ENCODE data around the gene HIVEP2.

Gene HIVEP2

GRCh38 chr6:142860498-142860897, 84.5 kb downstream of the HIVEP2 start:
- no peak for DNase-seq (ENCODE audit: low read depth in 2 of 2)

- no peak for DNase-seq (ENCODE audit: low read depth in 2 of 2)
Measured at GRCh38 chr6:142857796-142858555, 87.0 kb downstream of the HIVEP2 start.

GRCh38 chr6:142857233-142857761, 87.7 kb downstream of the HIVEP2 start:
- DNase-seq (ENCODE audit: low read depth in 2 of 2), result no peak

GRCh38 chr6:142856624-142857232, 88.2 kb downstream of the HIVEP2 start:
- no peak for DNase-seq (ENCODE audit: low read depth in 2 of 2)

- DNase-seq (ENCODE audit: low read depth in 2 of 2), result no peak
Measured at GRCh38 chr6:142855893-142856623, 88.9 kb downstream of the HIVEP2 start.

- DNase-seq (ENCODE audit: low read depth in 2 of 2), result no peak
Measured at GRCh38 chr6:142854589-142855488, 90.1 kb downstream of the HIVEP2 start.

GRCh38 chr6:142853244-142854180, 91.5 kb downstream of the HIVEP2 start:
- no peak for DNase-seq (ENCODE audit: low read depth in 2 of 2)

GRCh38 chr6:142851601-142852000, 93.4 kb downstream of the HIVEP2 start:
- no peak for DNase-seq (ENCODE audit: low read depth in 2 of 2)

- DNase-seq (ENCODE audit: low read depth in 2 of 2), result no peak
Measured at GRCh38 chr6:142850679-142851423, 94.1 kb downstream of the HIVEP2 start.

- no peak for DNase-seq (ENCODE audit: low read depth in 2 of 2)
Measured at GRCh38 chr6:142848976-142849375, 96.0 kb downstream of the HIVEP2 start.

GRCh38 chr6:142848156-142848555, 96.8 kb downstream of the HIVEP2 start:
- DNase-seq (ENCODE audit: low read depth in 2 of 2), result no peak

GRCh38 chr6:142846883-142847287, 98.1 kb downstream of the HIVEP2 start:
- peak; percentile 61 to 63 for DNase-seq (ENCODE audit: low read depth in 2 of 2)

- DNase-seq (ENCODE audit: low read depth in 2 of 2), result no peak
Measured at GRCh38 chr6:142846459-142846831, 98.5 kb downstream of the HIVEP2 start.

- peak; percentile 39 to 47 for DNase-seq (ENCODE audit: low read depth in 2 of 2)
Measured at GRCh38 chr6:142845624-142846458, 99.1 kb downstream of the HIVEP2 start.

GRCh38 chr6:142845143-142845571, 99.8 kb downstream of the HIVEP2 start:
- DNase-seq (ENCODE audit: low read depth in 2 of 2), result no peak

GRCh38 chr6:142844065-142844755, 100.8 kb downstream of the HIVEP2 start:
- peak; percentile 41 to 44 for DNase-seq (ENCODE audit: low read depth in 2 of 2)

GRCh38 chr6:142843361-142843760, 101.6 kb downstream of the HIVEP2 start:
- DNase-seq (ENCODE audit: low read depth in 2 of 2), result no peak
